HFFc6 (cell line): ENCODE results near the gene ITPRIP. TPM values are rescaled to one million over a fixed set of nuclear protein-coding genes. Genes with fewer than 3 reads are reported as not detected.
A peak's percentile ranks its signal among the peaks of the same experiment; 100 is the strongest.

ENCODE experiments used
- DNase-seq: peaks from one replicate; pipeline ENCODE4 v3.0.0-alpha.2; 2018
- H3K27ac Mint-ChIP-seq: 2 replicates; pipeline ENCODE4 v1.8.0; 2020; ENCODE audit warnings: mild to moderate bottlenecking, mixed read lengths
- H3K27me3 Mint-ChIP-seq: 2 replicates; pipeline ENCODE4 v1.8.0; 2021; ENCODE audit warnings: mild to moderate bottlenecking, moderate library complexity, mixed read lengths; ENCODE audit not compliant: insufficient read depth
- H3K36me3 Mint-ChIP-seq: 2 replicates; pipeline ENCODE4 v1.8.0; 2021; ENCODE audit warnings: low read depth, mixed read lengths
- H3K4me1 Mint-ChIP-seq: 2 replicates; pipeline ENCODE4 v1.8.0; 2020; ENCODE audit warnings: low read depth, mixed read lengths
- H3K4me3 Mint-ChIP-seq: 2 replicates; pipeline ENCODE4 v1.8.0; 2020; ENCODE audit warnings: mild to moderate bottlenecking, moderate library complexity, mixed read lengths
- H3K9me3 Mint-ChIP-seq: 2 replicates; pipeline ENCODE4 v1.8.0; 2020; ENCODE audit warnings: mild to moderate bottlenecking, mixed read lengths
- CTCF ChIP-seq: fragments of 200-600 bp; sonication (generic); IDR thresholded peaks from 2 replicates; pipeline ENCODE4 v1.5.0; 2021; ENCODE audit warnings: antibody characterized with exemption, mild to moderate bottlenecking
- total RNA-seq, 6 experiments: library from RNA; stranded (reverse); fragmentation: NEBNext Ultra II Directional; extraction: Animal tissue kit (Norgen Biotek cat#: 25700); gene quantifications; 2 replicates in 1 of 6; 3 replicates in 5 of 6; pipeline ENCODE4 v1.2.3, GENCODE V29; 2021

ITPRIP gene
- total RNA-seq, 6 experiments from 2014 or later: 23.9 to 34.7 (median 29.7) TPM

- no peak for TF ChIP-seq CTCF
- no peaks in the 10 kb centered on the region for H3K9me3 Mint-ChIP-seq
- H3K36me3 Mint-ChIP-seq: peaks cover 32% of the 10 kb centered on the region
- H3K27ac Mint-ChIP-seq: peak overlapping the region; percentile 98
- H3K4me1 Mint-ChIP-seq: peaks cover 63% of the 10 kb centered on the region
- H3K4me3 Mint-ChIP-seq: peak overlapping the region; percentile 91
- peaks cover 3% of the 10 kb centered on the region; the same call in 1 of the 2 replicates for H3K27me3 Mint-ChIP-seq
- peak; percentile 60 for DNase-seq
Measured at GRCh38 chr10:104336821-104337467, 1.3 kb downstream of the ITPRIP start.

- TF ChIP-seq CTCF: no peak
Measured at GRCh38 chr10:104334965-104335650, 3.2 kb downstream of the ITPRIP start.

GRCh38 chr10:104334561-104334960 lies 3.7 kb downstream of the ITPRIP start:
- Mint-ChIP-seq H3K9me3 (no peaks in the 10 kb centered on the region), H3K27me3 (peaks cover 6% of the 10 kb centered on the region), H3K4me1 (peaks cover 74% of the 10 kb centered on the region), H3K4me3 (peak overlapping the region; percentile 91; the same call in 1 of the 2 replicates), H3K36me3 (peaks cover 34% of the 10 kb centered on the region), H3K27ac (peak overlapping the region; percentile 98)
- no peak for TF ChIP-seq CTCF
- no peak for DNase-seq

More at GRCh38 chr10:104334965-104335650, 3.2 kb downstream of the ITPRIP start:
- peaks cover 6% of the 10 kb centered on the region for H3K27me3 Mint-ChIP-seq
- no peaks in the 10 kb centered on the region for H3K9me3 Mint-ChIP-seq
- H3K4me3 Mint-ChIP-seq: peak overlapping the region; percentile 91
- peak overlapping the region; percentile 98 for H3K27ac Mint-ChIP-seq
- peaks cover 74% of the 10 kb centered on the region for H3K4me1 Mint-ChIP-seq
- DNase-seq: no peak
- H3K36me3 Mint-ChIP-seq: peaks cover 34% of the 10 kb centered on the region

GRCh38 chr10:104333728-104334373 lies 4.4 kb downstream of the ITPRIP start:
- H3K4me3 Mint-ChIP-seq: peak overlapping the region; percentile 86
- DNase-seq: no peak
- H3K4me1 Mint-ChIP-seq: peaks cover 74% of the 10 kb centered on the region
- H3K36me3 Mint-ChIP-seq: peaks cover 34% of the 10 kb centered on the region
- H3K27me3 Mint-ChIP-seq: peaks cover 8% of the 10 kb centered on the region
- no peak for TF ChIP-seq CTCF
- H3K9me3 Mint-ChIP-seq: no peaks in the 10 kb centered on the region
- H3K27ac Mint-ChIP-seq: peak overlapping the region; percentile 98

GRCh38 chr10:104333032-104333727 lies 5.1 kb downstream of the ITPRIP start:
- peaks cover 11% of the 10 kb centered on the region for H3K27me3 Mint-ChIP-seq
- peak overlapping the region; percentile 98 for H3K27ac Mint-ChIP-seq
- peak overlapping the region; percentile 86 for H3K4me3 Mint-ChIP-seq
- peaks cover 34% of the 10 kb centered on the region for H3K36me3 Mint-ChIP-seq
- peaks cover 81% of the 10 kb centered on the region for H3K4me1 Mint-ChIP-seq
- no peak for DNase-seq
- no peak for TF ChIP-seq CTCF
- no peaks in the 10 kb centered on the region for H3K9me3 Mint-ChIP-seq
